ENCODE results near the gene KCNS3.
A peak's percentile ranks its signal among the peaks of the same experiment; 100 is the strongest.

KCNS3 gene, protein sequence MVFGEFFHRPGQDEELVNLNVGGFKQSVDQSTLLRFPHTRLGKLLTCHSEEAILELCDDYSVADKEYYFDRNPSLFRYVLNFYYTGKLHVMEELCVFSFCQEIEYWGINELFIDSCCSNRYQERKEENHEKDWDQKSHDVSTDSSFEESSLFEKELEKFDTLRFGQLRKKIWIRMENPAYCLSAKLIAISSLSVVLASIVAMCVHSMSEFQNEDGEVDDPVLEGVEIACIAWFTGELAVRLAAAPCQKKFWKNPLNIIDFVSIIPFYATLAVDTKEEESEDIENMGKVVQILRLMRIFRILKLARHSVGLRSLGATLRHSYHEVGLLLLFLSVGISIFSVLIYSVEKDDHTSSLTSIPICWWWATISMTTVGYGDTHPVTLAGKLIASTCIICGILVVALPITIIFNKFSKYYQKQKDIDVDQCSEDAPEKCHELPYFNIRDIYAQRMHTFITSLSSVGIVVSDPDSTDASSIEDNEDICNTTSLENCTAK
- total RNA-seq, result 0.31 to 4.5 (median 0.73) reads per million in 17 experiments

DNA sequence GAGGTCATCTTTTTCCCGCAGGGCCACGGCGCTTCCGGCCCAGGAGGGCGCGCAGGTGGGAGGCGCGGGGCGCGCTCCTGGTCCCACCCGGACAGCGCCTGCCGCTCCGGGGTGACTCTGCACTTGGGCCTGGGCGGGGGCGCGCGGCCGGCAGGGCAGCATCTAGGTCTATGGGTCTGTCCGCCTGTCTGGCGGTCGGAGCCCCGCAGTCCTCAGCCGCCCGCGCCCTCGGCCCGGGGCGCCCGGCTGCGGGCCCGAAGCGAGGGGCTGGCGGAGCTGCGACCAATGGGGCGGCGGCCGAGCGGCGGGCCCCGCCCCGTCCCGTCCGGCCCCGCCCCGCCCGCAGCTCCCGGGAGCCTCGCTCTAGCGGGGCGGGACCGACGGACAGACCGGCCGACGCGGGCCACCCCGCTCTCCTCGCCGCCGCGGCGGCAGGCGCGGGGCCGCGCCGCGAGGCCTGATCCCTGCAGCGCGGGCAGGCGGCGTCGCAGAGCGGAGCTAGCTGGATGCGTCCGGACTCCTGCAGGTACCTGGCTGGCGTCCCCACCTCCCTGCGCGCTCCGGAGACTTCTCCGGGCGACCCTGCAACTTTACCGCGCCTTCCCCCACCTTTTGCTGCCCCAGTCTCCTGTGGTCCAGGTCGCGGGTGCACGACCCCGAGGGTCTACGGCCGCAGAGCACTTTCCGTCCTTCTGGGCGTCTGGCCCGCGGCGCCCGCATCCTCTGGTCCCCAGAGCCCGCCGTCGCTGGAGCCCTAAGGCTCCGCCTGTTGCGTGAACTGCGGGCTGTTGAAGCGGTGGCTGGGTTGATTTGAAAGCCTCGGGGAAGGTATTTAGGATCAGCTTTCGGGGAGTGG, at the start of gene KCNS3:
Gene KCNS3, plus strand, starts transcription at position 387 of the 856 bp plus-strand sequence. CDS start 52,342 bp downstream, outside the sequence.
- peak; percentile 14 to 47 (median 31) for DNase-seq

DNA sequence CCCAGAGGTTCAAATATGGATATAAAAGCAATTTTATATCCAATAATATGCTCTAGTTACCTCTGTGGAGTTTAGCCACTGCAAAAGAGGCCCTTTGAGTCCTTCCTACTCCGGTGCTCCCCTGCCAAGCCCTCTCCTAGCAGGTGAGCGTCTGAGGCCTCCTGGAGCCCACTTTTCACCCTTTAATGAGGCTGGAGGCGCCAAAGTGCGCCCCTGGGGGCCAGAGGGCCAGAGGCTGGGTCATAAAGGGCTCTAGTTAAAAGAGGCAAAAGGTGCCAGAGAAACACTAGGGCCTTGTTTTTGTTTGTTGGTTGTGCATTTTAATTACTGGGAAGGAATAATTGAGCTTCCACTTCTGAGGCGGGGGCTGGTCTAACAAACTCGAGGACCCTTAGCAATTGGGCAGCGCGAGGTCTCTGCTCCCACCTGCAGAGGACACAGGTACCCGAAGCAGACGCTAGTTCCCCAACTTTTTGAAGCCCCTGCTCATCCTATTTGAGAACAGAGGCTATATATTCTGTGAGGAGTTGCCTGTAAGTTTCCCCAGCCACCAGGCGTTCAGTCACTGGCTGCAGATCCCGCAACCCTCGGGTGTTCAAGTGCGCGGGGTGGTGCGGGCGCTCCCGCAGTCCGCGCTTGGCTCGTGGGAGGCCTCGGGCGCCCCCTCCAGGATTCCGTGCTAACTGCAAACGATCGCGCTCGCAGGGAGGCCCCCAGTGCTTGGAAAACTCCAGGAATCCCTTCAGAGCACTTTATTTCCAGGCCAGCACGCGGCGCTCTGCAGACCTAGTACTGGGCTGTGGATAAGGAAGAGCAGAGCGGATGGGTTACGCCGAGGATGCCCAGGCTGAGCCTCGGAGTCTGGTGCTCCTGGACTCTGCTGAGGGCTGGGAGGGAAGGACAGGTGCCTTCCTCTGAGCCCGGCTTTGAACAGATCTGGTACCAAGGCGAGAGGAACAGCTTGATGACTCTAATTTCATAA, 48.1 kb upstream of the KCNS3 start:
- peak; percentile 86 to 91 (median 89) for DNase-seq

DNA sequence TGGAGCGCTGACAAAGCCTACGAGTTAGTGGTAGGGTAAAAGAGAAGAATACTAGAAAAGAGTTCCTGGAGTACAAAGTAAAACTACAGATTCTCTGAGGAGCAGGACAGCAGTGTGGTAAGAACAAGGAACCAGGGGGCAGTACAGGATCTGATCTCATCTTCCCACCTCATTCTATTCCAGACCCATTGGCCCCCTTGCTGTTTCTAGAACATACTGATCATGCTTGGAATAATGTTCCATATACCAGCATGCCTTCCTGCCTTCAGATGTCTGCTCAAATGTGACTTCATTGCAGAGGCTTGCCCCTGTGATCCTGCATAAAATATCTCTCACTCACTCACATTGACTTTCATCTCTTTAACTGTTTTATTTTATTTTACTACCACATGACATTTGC, 43.0 kb upstream of the KCNS3 start:
- no peak for DNase-seq

DNA sequence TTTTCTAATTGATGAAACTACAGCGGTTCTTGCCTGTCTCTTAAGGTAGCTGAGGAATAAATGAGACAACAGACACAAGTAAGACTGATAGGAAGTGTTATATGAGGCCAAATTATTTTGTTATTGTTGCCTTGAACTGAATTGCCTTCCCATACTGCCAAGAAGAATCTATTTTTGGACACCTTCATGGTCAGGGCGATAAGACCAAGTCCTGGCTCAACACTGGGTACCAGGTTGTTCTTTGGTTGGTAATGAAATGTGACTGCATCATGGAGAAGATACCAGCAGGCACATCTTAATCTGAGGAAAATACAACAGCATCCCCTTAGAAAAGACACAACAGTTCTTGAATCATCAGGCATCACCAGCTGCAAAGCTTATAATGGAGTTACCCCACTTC, 38.5 kb upstream of the KCNS3 start:
- DNase-seq, result no peak

DNA sequence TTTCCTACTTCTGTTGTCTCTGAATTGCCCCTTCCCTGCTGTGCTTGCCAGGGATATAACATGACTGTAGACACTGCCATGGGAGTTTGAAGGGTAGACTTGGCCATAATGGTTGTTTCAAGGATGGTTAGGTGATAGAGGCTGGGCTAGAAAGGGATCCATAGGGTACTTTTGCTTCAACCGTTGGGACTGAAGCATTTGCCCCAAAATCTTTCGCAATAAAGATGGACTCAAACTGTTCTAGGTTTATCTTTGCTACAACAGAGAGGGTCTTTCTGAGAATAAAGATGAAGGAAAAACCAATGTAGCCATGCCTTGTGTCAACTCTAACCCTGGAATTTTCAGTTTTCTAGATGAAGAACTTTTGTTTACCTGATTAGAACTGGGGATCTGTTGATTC, 35.0 kb upstream of the KCNS3 start:
- DNase-seq, result no peak

DNA sequence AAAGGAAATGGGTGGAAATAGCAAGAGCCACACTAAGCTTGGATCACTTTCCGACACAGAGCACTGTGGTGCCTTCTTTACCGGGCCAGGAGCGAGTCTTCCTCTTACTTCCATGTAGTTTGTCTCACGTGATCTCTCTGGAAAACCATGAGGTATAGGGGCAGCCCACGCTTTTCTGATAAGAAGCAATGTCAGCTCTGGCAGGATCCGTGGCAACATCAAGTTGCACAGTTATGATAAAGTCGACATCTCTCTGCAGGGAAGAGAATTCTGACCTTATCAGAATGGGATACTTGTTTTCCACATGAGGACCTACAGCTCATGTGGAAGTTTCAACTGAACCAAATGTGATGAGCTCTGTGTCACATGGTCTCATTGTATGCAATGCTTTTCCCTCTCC, 32.7 kb upstream of the KCNS3 start:
- peak in 1 of 4 experiments; percentile 16 for DNase-seq

DNA sequence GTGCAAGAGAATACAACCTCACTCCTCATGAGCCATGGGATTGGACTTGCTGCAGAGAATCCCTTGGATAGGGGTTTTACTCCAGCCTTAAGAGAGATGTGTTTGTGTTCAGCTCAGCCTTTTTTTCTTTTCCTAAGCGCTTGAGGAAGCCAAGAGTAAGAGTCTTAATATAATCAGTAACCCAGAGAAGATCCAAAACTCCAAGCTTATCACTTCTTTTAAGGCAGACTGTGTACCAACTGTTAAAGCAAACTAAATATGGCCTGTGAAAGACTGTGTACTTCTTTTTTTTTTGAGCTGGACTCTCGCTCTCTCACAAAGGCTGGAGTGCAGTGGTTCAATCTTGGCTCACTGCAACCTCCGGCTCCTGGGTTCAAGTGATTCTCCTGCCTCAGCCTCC, 31.8 kb upstream of the KCNS3 start:
- DNase-seq, result no peak

DNA sequence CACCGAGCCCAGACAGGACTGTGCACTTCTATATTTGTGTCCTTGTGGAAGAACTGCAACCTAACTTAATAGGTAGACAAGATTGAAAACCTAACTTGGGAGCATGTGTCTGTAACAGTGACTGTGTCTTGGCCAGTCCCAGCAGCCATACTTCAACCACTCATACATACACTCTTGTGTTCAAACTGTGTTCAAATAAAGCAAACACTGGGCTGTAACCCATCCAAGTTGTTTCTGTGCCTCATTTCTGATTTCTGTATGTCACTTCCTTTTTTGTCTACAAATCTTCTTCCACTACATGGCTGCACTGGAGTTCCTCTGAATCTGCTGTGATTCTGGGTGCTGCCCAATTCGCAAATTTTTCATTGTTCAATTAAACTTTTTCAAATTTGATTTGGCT, 31.2 kb upstream of the KCNS3 start:
- peak in 1 of 4 experiments; percentile 15 for DNase-seq

DNA sequence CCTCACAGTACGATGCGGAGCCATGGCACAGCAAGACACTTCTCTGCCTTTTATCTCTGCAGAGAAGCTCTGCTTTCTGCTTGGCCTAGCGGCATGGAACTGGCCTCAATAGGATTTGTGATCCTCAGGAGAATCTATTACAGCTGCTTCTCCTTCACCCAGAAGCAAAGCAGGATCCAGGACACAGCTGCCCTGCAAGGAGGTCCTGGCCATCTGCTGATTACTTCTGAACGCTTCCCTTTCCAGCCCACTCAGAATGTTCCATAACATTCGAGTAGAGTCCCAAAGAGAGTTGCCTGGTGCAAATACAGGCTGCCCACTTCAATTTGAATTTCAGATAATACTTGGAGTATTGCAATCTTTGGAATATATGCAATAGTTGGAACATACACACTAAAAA, 29.2 kb upstream of the KCNS3 start:
- DNase-seq, result no peak

DNA sequence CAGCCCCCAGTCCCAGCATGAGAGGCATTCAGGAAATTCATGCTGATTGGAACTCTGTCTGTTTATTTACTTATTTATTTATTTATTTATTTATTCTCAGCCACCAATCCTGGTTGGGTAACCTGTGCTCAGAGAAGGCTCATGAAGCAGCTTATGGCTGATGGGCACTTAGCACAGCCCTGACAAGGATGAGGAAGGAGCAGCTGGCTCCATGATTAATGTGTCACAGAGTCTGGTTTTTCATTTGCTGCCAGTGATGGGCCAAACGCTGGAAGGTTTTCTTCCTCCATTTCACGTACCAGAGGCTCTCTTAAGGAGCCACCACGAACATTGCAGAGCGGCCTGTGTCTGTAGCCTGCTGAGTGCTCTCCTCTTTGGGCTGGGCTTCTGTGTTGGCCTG, 28.3 kb upstream of the KCNS3 start:
- no peak for DNase-seq

DNA sequence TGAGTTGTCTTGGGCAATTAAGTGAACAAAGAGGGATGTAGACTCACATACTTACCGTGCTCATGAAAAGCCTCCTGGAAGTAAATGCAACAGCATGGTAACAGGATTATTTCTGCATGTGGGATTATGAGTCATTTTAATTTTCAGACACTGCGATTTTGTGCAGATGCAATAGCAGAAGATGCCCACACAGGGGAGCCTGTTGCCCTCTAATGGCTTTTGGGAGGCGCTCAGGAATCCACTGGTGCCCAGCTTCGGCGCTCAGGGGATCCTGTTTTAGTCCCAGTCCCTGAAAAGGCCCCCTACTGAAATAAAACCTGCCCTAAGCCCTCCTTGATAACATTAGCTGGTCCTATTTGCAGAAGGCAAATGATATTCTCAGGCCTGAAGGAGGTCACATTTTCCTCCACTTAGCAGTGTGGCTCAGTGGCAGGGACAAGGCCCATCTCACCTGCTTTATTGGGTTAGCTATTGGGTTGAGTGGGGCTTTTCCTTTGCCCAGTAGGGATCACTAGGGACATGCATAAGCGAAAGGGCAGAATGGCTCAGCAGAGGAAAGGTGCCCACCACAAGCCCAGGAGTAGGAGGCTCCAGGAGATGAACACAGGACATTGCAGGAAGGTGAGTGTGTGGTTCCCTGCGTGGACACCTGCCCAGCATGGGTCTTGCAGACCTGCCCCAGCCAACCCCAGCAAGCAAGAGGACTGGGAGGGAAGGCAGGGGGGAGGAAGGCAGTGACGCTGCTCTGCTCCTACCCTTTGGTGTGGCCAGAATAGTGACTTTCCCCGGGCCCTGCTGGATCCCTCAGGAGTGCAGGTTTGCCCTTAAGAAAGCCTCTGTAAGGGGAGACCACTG, 26.5 kb upstream of the KCNS3 start:
- DNase-seq, result peak; percentile 74 to 80 (median 78)

DNA sequence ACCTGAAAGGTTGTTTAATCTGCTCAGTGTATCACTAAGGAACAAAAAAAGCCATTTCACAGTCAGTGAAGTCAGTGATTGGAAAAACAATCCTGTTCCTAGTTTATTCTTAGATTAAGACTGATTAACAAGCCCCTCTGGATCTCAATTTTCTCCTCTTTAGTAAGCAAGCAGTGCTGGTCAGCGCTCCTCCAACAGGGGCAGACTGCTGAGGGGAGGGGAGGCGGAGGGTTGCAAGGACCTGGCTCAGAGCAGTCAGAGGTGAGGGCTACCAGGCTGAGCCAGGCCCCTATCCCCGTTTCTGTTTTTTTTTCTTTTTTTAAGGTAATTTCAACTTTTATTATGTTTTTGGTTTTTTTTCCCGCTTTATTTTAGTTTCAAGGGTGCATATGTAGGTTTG, 24.7 kb upstream of the KCNS3 start:
- DNase-seq, result no peak

DNA sequence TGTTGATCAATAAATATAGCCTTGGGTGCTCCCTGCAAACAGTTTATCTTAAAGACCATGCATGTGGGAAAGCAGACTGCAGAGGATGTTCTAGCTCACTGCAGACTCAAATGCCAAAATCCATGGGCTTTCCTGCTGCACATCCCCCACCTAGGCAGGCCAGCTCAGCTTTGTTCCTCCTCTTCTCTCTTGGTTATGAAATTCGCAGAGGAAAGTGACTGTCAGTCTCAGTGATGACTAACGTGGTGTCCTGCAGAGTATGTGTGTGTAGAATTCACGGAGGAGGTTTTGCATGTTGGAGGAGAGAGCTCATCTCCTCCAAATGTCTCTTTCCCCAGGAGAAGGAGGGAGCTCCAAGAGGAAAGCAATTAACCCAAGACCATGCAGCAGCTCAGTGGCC, 21.4 kb upstream of the KCNS3 start:
- DNase-seq, result peak in 3 of 4 experiments; percentile 43 to 53 (median 53)

DNA sequence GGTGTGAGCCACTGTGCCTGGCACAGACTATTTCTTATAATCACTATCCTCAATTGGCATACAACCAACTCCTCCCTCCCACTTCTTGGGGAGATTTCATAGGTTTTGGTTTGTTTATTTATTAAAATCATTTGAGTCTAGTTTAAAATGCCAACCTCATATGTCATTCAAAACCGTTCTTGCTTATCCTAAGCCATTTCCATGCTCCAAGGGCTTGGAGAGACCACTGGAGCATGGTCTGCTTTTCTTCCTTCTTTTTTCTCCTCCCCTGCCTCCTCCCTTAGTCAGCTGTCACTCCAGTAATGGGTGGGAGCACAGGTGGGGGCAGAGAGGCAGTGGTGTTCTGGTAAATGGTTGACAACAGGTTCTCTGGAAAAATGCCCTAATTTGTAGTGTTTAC, 20.4 kb upstream of the KCNS3 start:
- no peak for DNase-seq

DNA sequence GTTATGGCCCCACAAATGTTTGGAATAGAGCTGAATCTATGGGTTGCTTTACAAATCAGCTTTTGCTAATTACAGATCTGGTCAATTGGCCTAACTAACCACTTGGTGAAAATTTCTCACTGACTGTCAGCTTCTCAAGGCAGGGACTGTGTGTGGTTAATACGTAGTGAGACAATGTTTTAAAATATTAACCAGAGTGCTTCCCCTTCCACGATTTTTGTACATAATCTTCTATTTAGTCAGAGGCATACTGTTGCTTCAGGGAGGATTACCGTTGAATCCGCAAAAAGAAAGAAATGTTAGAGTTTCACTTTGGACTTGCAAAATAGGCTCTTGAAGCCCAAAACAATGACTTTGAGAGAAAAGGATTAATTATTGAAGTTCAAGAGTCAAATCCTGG, 14.9 kb upstream of the KCNS3 start:
- no peak for DNase-seq

DNA sequence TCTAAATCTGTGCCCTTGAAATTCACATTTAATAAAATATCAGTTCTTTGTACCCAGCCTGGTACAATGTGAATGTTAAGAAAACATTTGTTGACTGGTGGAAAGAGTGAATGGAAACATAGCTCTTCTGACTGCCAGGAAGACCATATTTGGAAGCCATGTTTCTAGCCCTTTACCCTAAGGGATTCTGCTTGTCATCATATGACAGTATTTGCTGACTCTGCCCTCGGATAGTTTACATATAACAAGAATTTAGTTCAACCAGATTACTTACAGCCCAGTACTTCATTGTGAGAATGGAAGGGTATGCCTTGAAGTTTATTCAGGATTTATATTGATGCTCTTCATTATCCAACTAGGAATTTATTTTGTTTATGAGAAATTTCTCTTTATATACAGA, 13.8 kb upstream of the KCNS3 start:
- no peak for DNase-seq

DNA sequence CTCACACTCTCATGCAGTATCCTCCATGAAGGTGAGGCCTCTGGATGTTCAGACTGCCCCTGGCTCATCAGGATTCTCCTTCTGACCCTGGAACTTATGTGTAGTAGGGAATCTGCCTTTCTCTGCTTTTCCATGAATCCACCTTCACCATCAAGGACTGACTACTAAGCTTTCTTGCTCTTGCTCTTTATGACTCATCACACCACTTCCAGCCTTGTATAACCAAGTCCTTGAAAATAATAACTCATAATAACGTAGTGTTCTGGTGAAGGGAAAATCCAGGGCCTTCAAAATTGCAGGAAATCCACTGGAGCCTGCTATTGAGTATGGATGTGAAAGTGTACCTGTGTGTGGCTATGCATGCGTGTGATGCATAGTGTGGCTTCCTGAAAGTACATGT, 11.3 kb upstream of the KCNS3 start:
- DNase-seq, result no peak

DNA sequence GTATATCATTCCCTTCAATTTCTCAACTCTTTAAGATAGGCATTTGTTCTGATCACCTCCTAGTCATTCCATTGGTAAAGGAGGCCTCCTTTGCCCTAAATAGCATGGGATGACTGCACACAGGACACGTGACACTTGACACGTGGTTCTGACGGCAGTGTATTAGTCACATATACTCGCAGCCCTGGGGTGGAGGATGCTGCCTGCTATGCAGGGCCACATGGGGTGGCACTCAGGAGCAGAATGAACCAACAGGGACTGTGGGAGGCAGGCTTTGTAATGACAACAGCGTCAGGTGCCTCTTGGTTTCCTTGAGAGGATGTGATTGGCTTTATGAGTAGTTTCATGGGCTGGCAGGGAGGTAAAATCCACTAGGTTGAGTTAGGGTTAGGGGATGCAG, 9.3 kb upstream of the KCNS3 start:
- DNase-seq, result peak; percentile 37 to 69 (median 44)

DNA sequence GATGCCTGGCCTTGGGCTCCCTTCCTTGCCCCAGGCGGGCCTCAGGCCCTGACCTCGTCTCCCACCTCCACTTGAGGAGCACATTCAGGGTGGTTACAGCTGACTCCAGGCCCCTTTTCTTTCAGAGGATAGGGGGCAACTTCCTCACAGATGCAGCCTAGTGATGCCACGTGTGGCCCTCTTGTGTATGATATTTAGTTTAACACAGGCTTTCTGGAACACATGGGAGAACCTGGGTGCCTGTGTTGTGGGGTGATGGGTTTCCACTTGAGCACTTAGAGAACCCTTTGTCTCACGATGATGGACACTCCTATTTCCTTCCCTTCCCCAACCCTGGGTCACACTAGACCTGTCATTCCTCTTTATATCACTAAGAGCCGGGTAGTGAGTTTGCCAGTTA, 6.8 kb upstream of the KCNS3 start:
- no peak for DNase-seq

DNA sequence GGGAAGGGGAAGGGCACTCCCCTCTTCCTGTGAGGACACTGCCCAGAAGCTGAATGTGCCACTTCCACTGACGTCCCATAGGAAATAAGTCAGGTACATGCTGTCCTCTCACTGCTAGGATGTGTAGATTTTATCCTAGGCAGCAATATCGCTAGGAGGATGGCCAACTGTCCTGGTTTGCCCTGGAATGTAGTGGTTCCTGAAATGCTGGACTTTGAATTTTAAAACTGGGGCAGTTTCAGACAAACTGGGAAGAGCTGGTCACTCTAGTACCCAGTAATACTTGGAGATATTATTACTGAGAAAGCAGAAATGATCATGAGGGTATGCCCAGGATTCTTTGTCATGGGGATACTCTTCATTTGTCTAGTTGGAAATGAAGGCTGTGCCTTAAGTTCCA, 5.4 kb upstream of the KCNS3 start:
- DNase-seq, result no peak

DNA sequence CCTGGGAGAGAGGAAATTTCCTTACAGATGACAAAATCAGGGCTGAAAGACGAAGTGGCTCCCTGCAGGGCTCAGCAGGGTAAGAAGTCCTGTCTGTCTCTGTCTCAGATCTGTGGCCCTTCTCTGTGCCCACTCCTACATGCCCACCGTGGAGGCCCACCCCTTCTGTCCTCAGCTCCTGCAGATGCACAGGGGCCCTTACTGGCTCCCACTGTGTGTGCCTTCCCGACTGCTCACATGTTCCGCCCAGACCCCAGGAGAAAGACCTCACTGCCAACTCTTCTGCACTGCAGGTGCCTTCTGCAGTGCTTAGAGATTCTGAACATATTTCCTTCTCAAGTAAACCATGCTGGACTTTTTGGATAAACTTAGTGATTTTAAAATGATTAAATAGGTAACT, 1.9 kb upstream of the KCNS3 start:
- no peak for DNase-seq
